Panc1 (cell line): ENCODE measurements around the gene RHOG.

Experiments used
- POLR2AphosphoS5 ChIP-seq: IDR thresholded peaks from 2 replicates; pipeline ENCODE4 v1.6.1; 2012; ENCODE audit warnings: mild to moderate bottlenecking, low read depth, low read length, moderate library complexity
- SIN3A ChIP-seq: IDR thresholded peaks from 2 replicates; pipeline ENCODE4 v1.6.1; 2012; ENCODE audit warnings: low read depth, mild to moderate bottlenecking, low read length, moderate library complexity, borderline replicate concordance; ENCODE audit not compliant: insufficient read depth
- TCF7L2 ChIP-seq: IDR thresholded peaks from 2 replicates; pipeline ENCODE4 v1.6.1; 2011; ENCODE audit warnings: mild to moderate bottlenecking, low read depth, low read length, inconsistent platforms
- TF ChIP-seq, protein P1 (sequence below): fragments of 450-650 bp; IDR thresholded peaks from 2 replicates; pipeline ENCODE4 v1.5.1; 2017; ENCODE audit warnings: mild to moderate bottlenecking
- TF ChIP-seq, protein P2 (sequence below), 2 experiments: IDR thresholded peaks; 2 replicates each; pipeline ENCODE4 v1.6.1; 2011 to 2012; ENCODE audit warnings: low read depth in 2 of 2, control low read depth in 1 of 2, low read length in 1 of 2, mild to moderate bottlenecking in 1 of 2, moderate library complexity in 1 of 2; ENCODE audit not compliant: insufficient read depth in 1 of 2

DNA sequence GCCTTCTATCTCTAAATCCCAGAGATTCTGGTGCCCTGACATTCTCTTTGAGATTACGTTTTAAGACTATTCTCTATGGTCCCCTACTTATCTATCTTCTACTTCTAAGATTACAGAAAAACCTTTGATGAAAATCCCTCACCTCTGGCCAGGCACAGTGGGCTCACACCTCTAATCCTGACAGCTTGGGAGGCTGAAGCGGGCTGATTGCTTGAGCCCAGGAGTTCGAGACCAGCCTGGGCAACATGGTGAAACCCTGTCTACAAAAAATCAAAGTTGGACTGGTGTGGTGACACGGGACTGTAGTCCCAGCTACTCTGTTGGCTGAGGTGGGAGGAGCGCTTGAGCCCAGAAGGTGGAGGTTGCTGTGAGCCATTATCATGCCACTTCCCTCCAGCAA, 57.8 kb downstream of the RHOG start:
- TF ChIP-seq POLR2AphosphoS5 (no peak), SIN3A (no peak), TCF7L2 (no peak)
- TF ChIP-seq, protein P1, sequence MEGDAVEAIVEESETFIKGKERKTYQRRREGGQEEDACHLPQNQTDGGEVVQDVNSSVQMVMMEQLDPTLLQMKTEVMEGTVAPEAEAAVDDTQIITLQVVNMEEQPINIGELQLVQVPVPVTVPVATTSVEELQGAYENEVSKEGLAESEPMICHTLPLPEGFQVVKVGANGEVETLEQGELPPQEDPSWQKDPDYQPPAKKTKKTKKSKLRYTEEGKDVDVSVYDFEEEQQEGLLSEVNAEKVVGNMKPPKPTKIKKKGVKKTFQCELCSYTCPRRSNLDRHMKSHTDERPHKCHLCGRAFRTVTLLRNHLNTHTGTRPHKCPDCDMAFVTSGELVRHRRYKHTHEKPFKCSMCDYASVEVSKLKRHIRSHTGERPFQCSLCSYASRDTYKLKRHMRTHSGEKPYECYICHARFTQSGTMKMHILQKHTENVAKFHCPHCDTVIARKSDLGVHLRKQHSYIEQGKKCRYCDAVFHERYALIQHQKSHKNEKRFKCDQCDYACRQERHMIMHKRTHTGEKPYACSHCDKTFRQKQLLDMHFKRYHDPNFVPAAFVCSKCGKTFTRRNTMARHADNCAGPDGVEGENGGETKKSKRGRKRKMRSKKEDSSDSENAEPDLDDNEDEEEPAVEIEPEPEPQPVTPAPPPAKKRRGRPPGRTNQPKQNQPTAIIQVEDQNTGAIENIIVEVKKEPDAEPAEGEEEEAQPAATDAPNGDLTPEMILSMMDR = no peak
- TF ChIP-seq, protein P2, sequence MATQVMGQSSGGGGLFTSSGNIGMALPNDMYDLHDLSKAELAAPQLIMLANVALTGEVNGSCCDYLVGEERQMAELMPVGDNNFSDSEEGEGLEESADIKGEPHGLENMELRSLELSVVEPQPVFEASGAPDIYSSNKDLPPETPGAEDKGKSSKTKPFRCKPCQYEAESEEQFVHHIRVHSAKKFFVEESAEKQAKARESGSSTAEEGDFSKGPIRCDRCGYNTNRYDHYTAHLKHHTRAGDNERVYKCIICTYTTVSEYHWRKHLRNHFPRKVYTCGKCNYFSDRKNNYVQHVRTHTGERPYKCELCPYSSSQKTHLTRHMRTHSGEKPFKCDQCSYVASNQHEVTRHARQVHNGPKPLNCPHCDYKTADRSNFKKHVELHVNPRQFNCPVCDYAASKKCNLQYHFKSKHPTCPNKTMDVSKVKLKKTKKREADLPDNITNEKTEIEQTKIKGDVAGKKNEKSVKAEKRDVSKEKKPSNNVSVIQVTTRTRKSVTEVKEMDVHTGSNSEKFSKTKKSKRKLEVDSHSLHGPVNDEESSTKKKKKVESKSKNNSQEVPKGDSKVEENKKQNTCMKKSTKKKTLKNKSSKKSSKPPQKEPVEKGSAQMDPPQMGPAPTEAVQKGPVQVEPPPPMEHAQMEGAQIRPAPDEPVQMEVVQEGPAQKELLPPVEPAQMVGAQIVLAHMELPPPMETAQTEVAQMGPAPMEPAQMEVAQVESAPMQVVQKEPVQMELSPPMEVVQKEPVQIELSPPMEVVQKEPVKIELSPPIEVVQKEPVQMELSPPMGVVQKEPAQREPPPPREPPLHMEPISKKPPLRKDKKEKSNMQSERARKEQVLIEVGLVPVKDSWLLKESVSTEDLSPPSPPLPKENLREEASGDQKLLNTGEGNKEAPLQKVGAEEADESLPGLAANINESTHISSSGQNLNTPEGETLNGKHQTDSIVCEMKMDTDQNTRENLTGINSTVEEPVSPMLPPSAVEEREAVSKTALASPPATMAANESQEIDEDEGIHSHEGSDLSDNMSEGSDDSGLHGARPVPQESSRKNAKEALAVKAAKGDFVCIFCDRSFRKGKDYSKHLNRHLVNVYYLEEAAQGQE (IDR thresholded peaks at IDR 0.05; ENCODE audit: insufficient read depth in 1 of 2, low read depth in 2 of 2, low read length in 1 of 2) = no peak
